WTC11 (cell line): ENCODE measurements around the gene CPB2. TPM values are rescaled to one million over a fixed set of nuclear protein-coding genes. Genes with fewer than 3 reads are reported as not detected.

Experiments
- ATAC-seq: fragments of 200-7000 bp; cut with Tn5 transposase; 2 replicates; pipeline ENCODE4 v1.10.0; 2021; ENCODE audit warnings: mild to moderate bottlenecking, moderate library complexity
- CTCF ChIA-PET: fragments of 300-600 bp; sonication (Branson Sonifier 250); formaldehyde crosslinking; loops from one replicate; lab custom pipeline; 2021; ENCODE audit warnings: antibody characterized with exemption; lab: Charles Lee
- POLR2A ChIA-PET: fragments of 350-600 bp; sonication (Branson Sonifier 250); formaldehyde crosslinking; loops from one replicate; lab custom pipeline; 2021; ENCODE audit warnings: antibody characterized with exemption; lab: Charles Lee
- DNase-seq: peaks from one replicate; pipeline ENCODE4 v3.0.0; 2021; ENCODE audit warnings: low spot score
- H3K27ac Mint-ChIP-seq: 2 replicates; pipeline ENCODE4 v1.8.0; 2021; ENCODE audit warnings: mixed read lengths
- H3K27me3 Mint-ChIP-seq: 2 replicates; pipeline ENCODE4 v1.8.0; 2021; ENCODE audit warnings: low read depth, mild to moderate bottlenecking, moderate library complexity, mixed read lengths
- H3K36me3 Mint-ChIP-seq: 2 replicates; pipeline ENCODE4 v1.8.0; 2021; ENCODE audit warnings: mixed read lengths
- H3K4me1 Mint-ChIP-seq: 2 replicates; pipeline ENCODE4 v1.8.0; 2022; ENCODE audit warnings: mixed read lengths
- H3K4me3 Mint-ChIP-seq: 2 replicates; pipeline ENCODE4 v1.8.0; 2021; ENCODE audit warnings: mild to moderate bottlenecking, moderate library complexity, mixed read lengths
- H3K9me3 Mint-ChIP-seq: 2 replicates; pipeline ENCODE4 v1.8.0; 2021; ENCODE audit warnings: mixed read lengths
- AFF4 ChIP-seq: sonication (generic); formaldehyde crosslinking; IDR thresholded peaks from 2 replicates; pipeline ENCODE4 v1.8.1; 2023; ENCODE audit warnings: mild to moderate bottlenecking, missing genetic modification reagents, borderline replicate concordance
- CBFB ChIP-seq: sonication (generic); formaldehyde crosslinking; IDR thresholded peaks from 2 replicates; pipeline ENCODE4 v1.8.1; 2022; ENCODE audit warnings: mild to moderate bottlenecking, low read depth, missing genetic modification reagents
- EMX1 ChIP-seq: fragments of 250-450 bp; sonication (Bioruptor Pico); IDR thresholded peaks from 2 replicates; pipeline ENCODE4 v1.8.0; 2021; ENCODE audit warnings: mild to moderate bottlenecking
- JAZF1 ChIP-seq: fragments of 250-450 bp; sonication (Bioruptor Pico); IDR thresholded peaks from 2 replicates; pipeline ENCODE4 v1.9.0; 2021; ENCODE audit warnings: moderate library complexity, mild to moderate bottlenecking, inconsistent platforms
- MLX ChIP-seq: sonication (generic); formaldehyde crosslinking; IDR thresholded peaks from 2 replicates; pipeline ENCODE4 v1.8.1; 2023; ENCODE audit warnings: mild to moderate bottlenecking, missing genetic modification reagents, moderate library complexity
- MXD4 ChIP-seq: fragments of 250-450 bp; sonication (Bioruptor Pico); IDR thresholded peaks from 2 replicates; pipeline ENCODE4 v1.8.0; 2021; ENCODE audit warnings: mild to moderate bottlenecking, moderate library complexity, borderline replicate concordance
- NFYB ChIP-seq: sonication (generic); formaldehyde crosslinking; conservative IDR thresholded peaks from 2 replicates; pipeline ENCODE4 v1.8.0; 2022; ENCODE audit warnings: low read depth, missing genetic modification reagents
- SMAD3 ChIP-seq: sonication (generic); formaldehyde crosslinking; IDR thresholded peaks from 2 replicates; pipeline ENCODE4 v1.8.0; 2022; ENCODE audit warnings: missing genetic modification reagents, mild to moderate bottlenecking, borderline replicate concordance
- TEAD4 ChIP-seq: sonication (generic); formaldehyde crosslinking; IDR thresholded peaks from 2 replicates; pipeline ENCODE4 v1.8.0; 2022; ENCODE audit warnings: mild to moderate bottlenecking, missing genetic modification reagents
- TP53 ChIP-seq: sonication (generic); formaldehyde crosslinking; IDR thresholded peaks from 2 replicates; pipeline ENCODE4 v1.8.1; 2023; ENCODE audit warnings: mild to moderate bottlenecking, missing genetic modification reagents
- ZNF281 ChIP-seq: sonication (generic); formaldehyde crosslinking; IDR thresholded peaks from 2 replicates; pipeline ENCODE4 v1.8.0; 2023; ENCODE audit warnings: mild to moderate bottlenecking, missing genetic modification reagents
- ZSCAN18 ChIP-seq: fragments of 250-450 bp; sonication (Bioruptor Pico); IDR thresholded peaks from 2 replicates; pipeline ENCODE4 v2.1.2; 2022; ENCODE audit warnings: mild to moderate bottlenecking, moderate library complexity
- total RNA-seq: library from RNA; stranded (reverse); gene quantifications from 3 replicates; pipeline ENCODE4 v1.2.3, GENCODE V29; 2021

CPB2 gene
- total RNA-seq, 1 experiment from 2014 or later = 0.33 TPM

GRCh38 chr13:46050771-46051170 lies 54.1 kb downstream of the CPB2 start:
- POLR2A ChIA-PET = no interaction called here

GRCh38 chr13:46045424-46045823 lies 59.4 kb downstream of the CPB2 start:
- ChIA-PET POLR2A (no interaction called here), CTCF (no interaction called here)
- ATAC-seq = no peak
- Mint-ChIP-seq H3K4me3 (no peak overlapping the region), H3K27me3 (no peaks in the 10 kb centered on the region), H3K9me3 (no peaks in the 10 kb centered on the region), H3K27ac (no peak overlapping the region), H3K36me3 (peaks cover 12% of the 10 kb centered on the region), H3K4me1 (no peaks in the 10 kb centered on the region; the same call in 1 of the 2 replicates)
- no peak for DNase-seq
- TF ChIP-seq MXD4 (CRISPR knock-in tag) (no peak), TP53 (CRISPR knock-in tag) (no peak), AFF4 (CRISPR knock-in tag) (no peak), EMX1 (no peak), ZSCAN18 (CRISPR knock-in tag) (no peak), JAZF1 (no peak), TEAD4 (CRISPR knock-in tag) (no peak), CBFB (CRISPR knock-in tag) (no peak), SMAD3 (CRISPR knock-in tag) (no peak)

More at GRCh38 chr13:46050771-46051170, 54.1 kb downstream of the CPB2 start:
- Mint-ChIP-seq H3K4me3 (peak overlapping the region; percentile 40), H3K9me3 (no peaks in the 10 kb centered on the region), H3K36me3 (no peaks in the 10 kb centered on the region; the same call in 1 of the 2 replicates), H3K27ac (no peak overlapping the region), H3K4me1 (peaks cover 17% of the 10 kb centered on the region), H3K27me3 (no peaks in the 10 kb centered on the region)
- no peak for DNase-seq
- CTCF ChIA-PET = interaction anchor here (0.7 kb wide), 1 partner anchor 182 kb away, joined by 4 read pairs; no protein-coding TSS in a partner anchor
- no peak for TF ChIP-seq ZNF281 (CRISPR knock-in tag)
- no peak for TF ChIP-seq MLX
- no peak for ATAC-seq

GRCh38 chr13:46043647-46044046 lies 61.2 kb downstream of the CPB2 start:
- H3K27me3 Mint-ChIP-seq = no peaks in the 10 kb centered on the region
- CTCF ChIA-PET = no interaction called here
- H3K27ac Mint-ChIP-seq = no peak overlapping the region

More at GRCh38 chr13:46043647-46044046, 61.2 kb downstream of the CPB2 start:
- peaks cover 18% of the 10 kb centered on the region for H3K36me3 Mint-ChIP-seq
- no peaks in the 10 kb centered on the region for H3K4me1 Mint-ChIP-seq
- TF ChIP-seq JAZF1 (no peak), NFYB (CRISPR knock-in tag) (no peak)
- H3K9me3 Mint-ChIP-seq = no peaks in the 10 kb centered on the region
- POLR2A ChIA-PET = no interaction called here
- no peak overlapping the region for H3K4me3 Mint-ChIP-seq
- ATAC-seq = no peak
- no peak for DNase-seq
